ENCODE measurements around the gene C19orf44.
"Not testable (repeated sequence)": the region's sequence is repeated elsewhere in the genome, so short reads cannot be mapped to it uniquely, and the experiment has no call there.

The C19orf44 gene

GRCh38 chr19:16470541-16470910, 25.7 kb upstream of the C19orf44 start:
- no peak for DNase-seq

DNA sequence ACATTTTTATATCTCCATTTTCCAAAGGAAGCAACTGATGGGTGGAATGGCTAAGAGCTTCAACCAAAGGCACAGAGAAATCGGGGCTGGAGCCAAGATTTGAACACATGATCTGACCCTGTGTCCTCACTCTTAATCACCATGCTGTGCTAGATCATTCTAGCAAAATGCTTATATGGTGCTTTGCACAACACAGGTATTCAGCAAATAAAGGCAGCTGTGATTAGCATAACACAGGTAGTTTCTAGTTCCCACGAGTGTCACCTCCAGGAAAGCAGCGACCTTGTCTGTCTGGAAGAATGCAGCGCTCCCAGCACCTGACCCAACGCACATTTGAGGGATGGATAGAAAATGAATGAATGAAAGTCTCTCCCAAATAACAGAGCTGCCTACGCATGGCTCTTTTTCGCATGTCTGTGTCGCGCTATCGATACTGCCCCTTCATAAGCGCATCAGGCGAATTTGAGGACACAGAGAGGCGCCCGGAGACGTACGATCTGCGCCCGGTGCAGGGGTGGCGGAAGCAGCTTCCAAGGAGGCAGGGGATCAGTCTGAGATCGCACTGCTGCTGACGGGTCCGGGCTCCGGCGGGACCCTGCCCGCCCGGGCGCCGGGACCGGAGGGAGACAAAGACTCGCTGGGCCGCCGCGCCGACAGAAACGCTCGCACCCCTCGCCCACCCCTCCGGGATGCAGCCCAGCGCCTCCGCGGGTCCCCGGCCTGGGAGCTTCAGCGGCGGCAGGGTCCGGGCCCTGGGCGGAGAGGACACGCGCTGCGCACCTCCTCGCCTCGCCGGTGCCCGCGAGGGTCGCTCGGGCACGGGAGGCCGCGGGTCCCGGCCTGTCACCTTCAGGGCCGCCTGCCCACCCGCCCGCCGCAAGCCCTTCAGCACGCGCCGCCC, 25.0 kb upstream of the C19orf44 start:
- no peak for DNase-seq

DNA sequence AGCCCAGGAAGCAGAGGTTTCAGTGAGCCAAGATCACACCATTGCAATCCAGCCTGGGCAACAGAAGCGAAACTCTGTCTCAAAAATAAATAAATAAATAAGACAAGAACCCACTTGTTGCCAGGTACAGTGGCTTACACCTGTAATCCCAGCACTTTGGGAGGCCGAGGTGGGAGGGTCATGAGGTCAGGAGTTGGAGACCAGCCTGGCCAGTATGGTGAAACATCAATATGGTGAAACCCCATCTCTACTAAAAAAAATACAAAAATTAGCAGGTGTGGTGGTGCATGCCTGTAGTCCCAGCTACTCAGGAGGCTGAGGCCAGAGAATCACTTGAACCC, 23.7 kb upstream of the C19orf44 start:
- not testable (repeated sequence) for DNase-seq

GRCh38 chr19:16472992-16473391, 23.2 kb upstream of the C19orf44 start:
- no peak for DNase-seq

GRCh38 chr19:16473875-16474392, 22.3 kb upstream of the C19orf44 start:
- no peak for DNase-seq

DNA sequence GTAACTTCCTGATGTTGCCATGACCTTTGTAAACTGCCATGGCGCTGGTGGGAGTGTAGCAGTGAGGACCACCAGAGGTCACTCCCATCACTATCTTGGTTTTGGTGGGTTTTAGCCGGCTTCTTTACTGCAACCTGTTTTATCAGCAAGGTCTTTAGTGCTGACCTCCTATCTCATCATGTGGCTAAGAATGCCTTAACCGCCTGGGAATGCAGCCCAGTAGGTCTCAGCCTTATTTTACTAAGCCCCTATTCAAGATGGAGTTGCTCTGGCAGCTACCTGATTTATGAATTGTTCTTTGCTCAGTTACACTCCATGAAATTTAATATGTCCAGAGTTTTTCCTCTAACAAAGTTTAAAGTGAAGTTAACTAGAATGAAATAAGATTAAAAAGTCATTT, 19.8 kb upstream of the C19orf44 start:
- no peak for DNase-seq

DNA sequence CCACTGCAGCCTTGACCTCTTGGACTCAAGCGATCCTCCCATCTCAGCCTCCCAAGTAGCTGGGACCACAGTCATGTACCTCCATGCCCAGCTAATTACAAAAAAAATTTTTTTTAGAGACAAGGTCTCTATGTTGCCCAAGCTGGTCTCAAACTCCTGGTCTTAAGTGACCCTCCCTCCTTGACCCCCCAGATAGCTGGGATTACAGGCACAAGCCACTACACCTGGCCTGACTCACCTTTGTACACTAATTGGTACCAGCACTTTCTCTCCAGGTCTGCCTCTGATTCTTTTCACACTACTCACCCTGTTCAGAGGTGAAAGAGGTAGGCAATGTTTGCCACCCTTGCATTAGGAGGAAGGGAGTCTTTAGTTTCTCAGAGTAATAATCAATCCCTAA, 18.9 kb upstream of the C19orf44 start:
- DNase-seq, result no peak

GRCh38 chr19:16482745-16483144, 13.4 kb upstream of the C19orf44 start:
- no peak for DNase-seq

DNA sequence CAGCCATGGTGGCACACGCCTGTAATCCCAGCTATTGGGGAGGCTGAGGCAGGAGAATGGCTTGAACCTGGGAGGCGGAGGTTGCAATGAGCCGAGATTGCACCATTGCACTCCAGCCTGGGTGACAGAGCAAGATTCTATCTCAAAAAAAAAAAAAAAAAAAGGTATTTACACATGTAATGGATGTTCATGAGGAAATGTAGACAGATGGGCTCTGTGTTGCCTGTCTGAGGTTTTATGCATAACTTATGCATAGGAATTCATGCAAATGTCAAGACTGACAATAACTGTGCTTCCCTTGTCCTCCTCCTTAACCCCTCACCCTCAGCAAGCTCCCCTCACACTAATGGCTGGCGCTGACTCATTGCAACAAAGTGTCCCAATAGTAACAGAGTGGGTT, 9.7 kb upstream of the C19orf44 start:
- DNase-seq, result not testable (repeated sequence)

GRCh38 chr19:16496613-16496983, 404 bp downstream of the C19orf44 start:
- no peak for DNase-seq

- DNase-seq, result no peak
Observed at GRCh38 chr19:16497042-16497441, 848 bp downstream of the C19orf44 start.

DNA sequence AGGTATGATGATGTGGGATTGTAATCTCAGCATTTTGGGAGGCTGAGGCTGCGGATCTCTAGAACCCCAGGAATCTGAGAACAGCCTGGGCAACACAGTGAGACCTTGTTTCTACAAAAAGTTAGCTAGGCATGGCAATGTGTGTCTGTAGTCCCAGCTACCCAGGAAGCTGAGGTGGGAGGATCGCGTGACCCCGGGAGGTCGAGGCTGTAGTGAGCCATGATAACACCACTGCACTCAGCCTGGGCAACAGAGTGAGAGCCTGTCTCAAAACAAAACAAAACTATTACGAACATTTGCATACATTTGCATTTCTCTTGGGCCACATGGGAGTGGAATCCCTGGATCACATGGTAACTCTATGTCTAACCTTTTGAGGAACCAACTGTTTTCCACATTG, 1.6 kb downstream of the C19orf44 start:
- DNase-seq, result no peak

DNA sequence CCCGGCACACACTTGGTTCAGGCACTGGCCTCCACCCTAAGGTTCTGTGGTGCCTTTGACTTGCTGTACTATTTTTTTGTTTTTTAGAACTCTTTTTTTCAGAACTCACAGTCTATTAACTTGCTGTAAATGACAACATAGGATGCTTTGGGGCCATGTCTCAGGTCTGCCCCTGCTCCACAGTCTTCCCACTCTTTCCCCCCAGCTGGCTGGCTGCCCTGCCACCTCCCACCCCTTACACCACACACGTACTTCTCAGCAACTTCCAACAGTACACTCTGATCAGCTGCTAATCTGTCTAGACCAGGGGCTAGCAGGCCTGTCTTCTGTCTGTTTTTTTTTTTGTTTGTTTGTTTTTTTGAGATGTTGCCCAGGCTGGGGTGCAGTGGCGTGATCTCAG, 8.1 kb downstream of the C19orf44 start:
- no peak for DNase-seq

- not testable (repeated sequence) for DNase-seq
Observed at GRCh38 chr19:16506161-16506560, 10.0 kb downstream of the C19orf44 start.

- no peak for DNase-seq
Observed at GRCh38 chr19:16506961-16507360, 10.8 kb downstream of the C19orf44 start.

DNA sequence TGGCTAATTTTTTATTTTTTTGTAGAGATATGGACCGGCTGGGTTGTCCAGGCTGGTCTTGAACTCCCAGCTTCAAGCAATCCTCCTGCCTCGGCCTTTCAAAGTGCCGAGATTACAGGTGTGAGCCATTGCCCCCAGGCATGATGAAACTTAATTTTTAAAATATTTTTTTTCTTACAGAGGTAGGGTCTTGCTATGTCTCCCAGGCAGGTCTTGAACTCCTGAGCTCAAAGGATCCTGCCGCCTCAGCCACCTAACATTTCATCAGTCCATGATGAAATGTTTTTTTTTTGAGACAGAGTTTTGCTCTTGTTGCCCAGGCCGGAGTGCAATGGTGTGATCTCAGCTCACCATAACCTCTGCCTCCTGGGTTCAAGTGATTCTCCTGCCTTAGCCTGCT, 12.4 kb downstream of the C19orf44 start:
- no peak for DNase-seq

GRCh38 chr19:16509141-16510061, 13.2 kb downstream of the C19orf44 start:
- no peak for DNase-seq

- not testable (repeated sequence) for DNase-seq
Observed at GRCh38 chr19:16512611-16513010, 16.4 kb downstream of the C19orf44 start.

GRCh38 chr19:16514383-16515019, 18.3 kb downstream of the C19orf44 start:
- DNase-seq, result no peak

DNA sequence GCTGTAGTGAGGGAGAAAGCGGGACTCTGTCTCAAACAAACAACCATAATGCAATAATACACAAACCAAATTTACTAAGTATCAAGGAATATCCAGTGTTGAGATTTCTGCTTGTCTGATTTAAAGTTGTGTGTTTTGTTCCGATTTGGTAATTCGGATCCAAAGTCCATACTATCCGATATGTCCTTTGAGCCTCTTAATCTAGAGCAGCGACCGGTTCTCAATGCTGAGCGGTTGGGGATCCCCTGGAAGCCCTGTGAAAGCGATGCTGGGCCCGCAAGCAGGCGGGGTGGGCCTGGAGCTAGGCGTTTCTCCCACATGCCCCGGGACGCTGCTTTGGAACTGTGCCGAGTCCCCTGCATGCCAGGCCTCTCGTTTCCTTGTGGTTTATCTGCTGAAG, 20.2 kb downstream of the C19orf44 start:
- no peak for DNase-seq

DNA sequence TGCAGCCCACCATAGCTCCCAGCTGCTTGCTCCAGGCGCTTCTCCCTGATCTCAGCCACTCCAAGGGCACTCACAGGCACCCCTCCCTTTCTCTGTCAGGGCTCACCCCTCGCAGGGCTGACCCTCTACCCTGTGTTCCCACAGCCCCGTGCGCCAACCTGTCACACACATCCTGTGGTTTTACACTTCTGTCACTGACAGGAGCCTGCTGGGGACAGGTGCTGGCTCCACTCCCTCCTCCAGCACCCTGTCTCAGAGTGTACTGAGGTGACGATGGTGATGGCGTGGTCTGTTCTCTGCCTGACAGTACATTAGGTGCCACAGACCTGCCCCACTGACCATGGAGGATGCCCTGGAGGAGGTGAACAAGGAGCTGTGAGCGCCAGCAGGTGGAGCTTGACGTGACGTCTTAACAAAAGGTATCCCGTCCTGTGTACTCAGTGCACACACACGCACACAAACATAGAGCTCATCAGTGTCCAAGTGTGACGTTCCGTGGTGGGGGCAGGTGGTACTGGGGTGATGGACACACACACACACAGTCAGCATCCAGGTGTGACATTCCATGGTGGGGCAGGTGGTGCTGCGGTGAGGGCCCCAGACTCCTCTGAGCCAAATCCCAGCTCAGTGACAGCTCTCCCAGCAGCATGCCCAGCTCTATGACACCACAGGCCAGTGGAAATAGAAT, 20.9 kb downstream of the C19orf44 start:
- DNase-seq, result no peak

DNA sequence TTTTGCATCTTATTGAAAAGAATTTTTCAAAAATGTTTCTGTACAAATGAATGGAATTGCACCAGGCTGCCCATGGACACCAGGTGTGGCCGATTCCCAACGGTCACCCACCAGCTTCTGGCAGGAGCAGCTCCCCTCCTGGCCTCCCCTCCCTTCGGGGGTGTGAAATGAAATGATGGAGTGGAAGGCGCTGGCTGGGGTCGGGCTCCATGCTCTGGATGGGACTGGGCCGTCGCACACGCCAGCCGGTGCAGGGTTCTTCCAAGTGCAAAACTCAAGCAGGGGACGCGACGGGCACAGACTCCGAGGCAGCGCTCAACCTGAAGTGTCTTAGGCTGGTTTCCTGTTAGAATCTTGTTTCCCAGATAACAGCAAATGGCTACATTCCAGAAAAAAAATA, 21.9 kb downstream of the C19orf44 start:
- no peak for DNase-seq
